MCF 10A (cell line): Measurements from ENCODE around the gene ZMIZ1. TPM values are rescaled to one million over a fixed set of nuclear protein-coding genes. Genes with fewer than 3 reads are reported as not detected.

Experiments used
- BruUV-seq: library from RNA; stranded (reverse); fragments of 400-500 nt; replicated peaks from 2 replicates; lab custom pipeline; 2021; lab: Mats Ljungman, UMichigan
- CTCF ChIA-PET: fragments of 300-600 bp; sonication (Branson Sonifier 250); formaldehyde crosslinking; extraction: SDS; loops from one replicate; lab custom pipeline; 2021; ENCODE audit warnings: antibody characterized with exemption, inconsistent platforms; lab: Yijun Ruan, JAX
- POLR2A ChIA-PET: fragments of 300-600, 350-650 bp; sonication (Branson Sonifier 250); formaldehyde crosslinking; extraction: SDS; loops from one replicate; lab custom pipeline; 2020; ENCODE audit warnings: antibody characterized with exemption, inconsistent platforms; lab: Yijun Ruan, JAX
- DNase-seq: peaks from one replicate; pipeline ENCODE4 v3.0.0-alpha.2; 2018; ENCODE audit not compliant: unreplicated experiment
- H3K27ac Mint-ChIP-seq: one replicate; pipeline ENCODE4 v1.8.0; 2022; ENCODE audit warnings: mild to moderate bottlenecking, low read depth, mixed read lengths; ENCODE audit not compliant: unreplicated experiment
- H3K27me3 Mint-ChIP-seq: one replicate; pipeline ENCODE4 v1.8.0; 2022; ENCODE audit warnings: mixed read lengths; ENCODE audit not compliant: insufficient read depth, unreplicated experiment
- H3K36me3 Mint-ChIP-seq: one replicate; pipeline ENCODE4 v1.8.0; 2022; ENCODE audit warnings: mild to moderate bottlenecking, moderate library complexity, mixed read lengths; ENCODE audit not compliant: insufficient read depth, unreplicated experiment
- H3K4me1 Mint-ChIP-seq: one replicate; pipeline ENCODE4 v1.8.0; 2022; ENCODE audit warnings: mixed read lengths; ENCODE audit not compliant: insufficient read depth, unreplicated experiment
- H3K4me3 Mint-ChIP-seq: one replicate; pipeline ENCODE4 v1.8.0; 2022; ENCODE audit warnings: mild to moderate bottlenecking, moderate library complexity, mixed read lengths; ENCODE audit not compliant: unreplicated experiment
- H3K9me3 Mint-ChIP-seq: one replicate; pipeline ENCODE4 v1.8.0; 2022; ENCODE audit warnings: mixed read lengths; ENCODE audit not compliant: unreplicated experiment
- intact Hi-C: fragments of 100-400 bp; cut with micrococcal nuclease; formaldehyde crosslinking; loops from 2 replicates; pipeline ENCODE4 v1.14.1; 2022
- total RNA-seq: library from RNA; stranded (reverse); gene quantifications from 2 replicates; pipeline ENCODE4 v1.2.3, GENCODE V29; 2022
- TF ChIP-seq, protein P1 (sequence below): fragments of 200-600 bp; IDR thresholded peaks from one replicate; pipeline ENCODE4 v1.8.0; 2022; ENCODE audit warnings: antibody characterized with exemption, mild to moderate bottlenecking; ENCODE audit not compliant: unreplicated experiment

The ZMIZ1 gene
- total RNA-seq, 1 experiment from 2014 or later, result 15.5 TPM

DNA sequence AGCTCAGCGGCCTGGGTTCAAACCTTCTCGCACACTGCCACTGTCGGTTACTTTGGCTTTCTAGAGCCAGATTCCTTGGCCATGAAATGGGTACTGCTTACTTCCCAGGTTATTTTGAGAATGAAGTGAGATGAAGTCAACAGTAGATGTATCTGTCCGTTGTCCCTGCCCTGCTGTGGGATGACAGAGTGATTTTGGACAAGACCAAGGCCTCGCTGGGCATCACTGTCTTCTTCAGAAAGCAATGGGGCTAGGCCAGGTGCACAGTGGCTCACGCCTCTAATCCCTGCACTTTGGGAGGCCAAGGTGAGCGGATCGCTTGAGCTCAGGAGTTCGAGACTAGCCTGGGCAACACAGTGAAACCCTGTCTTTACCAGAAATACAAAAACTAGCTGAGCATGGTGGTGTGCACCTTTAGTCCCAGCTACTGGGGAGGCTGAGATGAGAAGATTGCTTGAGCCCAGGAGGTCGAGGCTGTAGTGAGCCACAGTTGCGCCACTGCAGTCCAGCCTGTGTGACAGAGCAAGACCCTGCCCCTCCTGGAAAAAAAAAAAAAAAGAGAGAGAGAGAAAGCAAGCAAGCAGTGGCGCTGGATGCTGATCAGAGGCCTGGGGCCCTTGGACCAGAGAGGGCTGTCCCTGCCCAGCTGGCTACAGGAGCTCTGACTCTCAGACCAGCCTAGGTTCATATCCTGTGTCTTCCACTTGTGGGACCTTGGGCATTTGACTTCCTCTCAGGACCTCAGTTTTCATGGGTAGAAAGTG lies 25.8 kb downstream of the ZMIZ1 start:
- peaks cover 6% of the 10 kb centered on the region for H3K36me3 Mint-ChIP-seq
- no peaks in the 10 kb centered on the region for H3K27me3 Mint-ChIP-seq
- no TSS peak for BruUV-seq
- ChIA-PET CTCF (interaction anchor here (0.7 to 1.1 kb wide), 2 partner anchors 10 to 1033 kb away, joined by 4 read pairs; no protein-coding TSS in a partner anchor), POLR2A (interaction anchor here (0.7 to 1.8 kb wide), 5 partner anchors 10 to 1051 kb away, joined by 3 to 6 read pairs (median 4); no protein-coding TSS in a partner anchor)
- no peaks in the 10 kb centered on the region for H3K9me3 Mint-ChIP-seq
- DNase-seq, result no peak
- TF ChIP-seq, protein P1, sequence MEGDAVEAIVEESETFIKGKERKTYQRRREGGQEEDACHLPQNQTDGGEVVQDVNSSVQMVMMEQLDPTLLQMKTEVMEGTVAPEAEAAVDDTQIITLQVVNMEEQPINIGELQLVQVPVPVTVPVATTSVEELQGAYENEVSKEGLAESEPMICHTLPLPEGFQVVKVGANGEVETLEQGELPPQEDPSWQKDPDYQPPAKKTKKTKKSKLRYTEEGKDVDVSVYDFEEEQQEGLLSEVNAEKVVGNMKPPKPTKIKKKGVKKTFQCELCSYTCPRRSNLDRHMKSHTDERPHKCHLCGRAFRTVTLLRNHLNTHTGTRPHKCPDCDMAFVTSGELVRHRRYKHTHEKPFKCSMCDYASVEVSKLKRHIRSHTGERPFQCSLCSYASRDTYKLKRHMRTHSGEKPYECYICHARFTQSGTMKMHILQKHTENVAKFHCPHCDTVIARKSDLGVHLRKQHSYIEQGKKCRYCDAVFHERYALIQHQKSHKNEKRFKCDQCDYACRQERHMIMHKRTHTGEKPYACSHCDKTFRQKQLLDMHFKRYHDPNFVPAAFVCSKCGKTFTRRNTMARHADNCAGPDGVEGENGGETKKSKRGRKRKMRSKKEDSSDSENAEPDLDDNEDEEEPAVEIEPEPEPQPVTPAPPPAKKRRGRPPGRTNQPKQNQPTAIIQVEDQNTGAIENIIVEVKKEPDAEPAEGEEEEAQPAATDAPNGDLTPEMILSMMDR, result no peak
- intact Hi-C loops, result no loop called here
- H3K4me3 Mint-ChIP-seq, result no peak overlapping the region
- peaks cover 11% of the 10 kb centered on the region for H3K4me1 Mint-ChIP-seq
- no peak overlapping the region for H3K27ac Mint-ChIP-seq

DNA sequence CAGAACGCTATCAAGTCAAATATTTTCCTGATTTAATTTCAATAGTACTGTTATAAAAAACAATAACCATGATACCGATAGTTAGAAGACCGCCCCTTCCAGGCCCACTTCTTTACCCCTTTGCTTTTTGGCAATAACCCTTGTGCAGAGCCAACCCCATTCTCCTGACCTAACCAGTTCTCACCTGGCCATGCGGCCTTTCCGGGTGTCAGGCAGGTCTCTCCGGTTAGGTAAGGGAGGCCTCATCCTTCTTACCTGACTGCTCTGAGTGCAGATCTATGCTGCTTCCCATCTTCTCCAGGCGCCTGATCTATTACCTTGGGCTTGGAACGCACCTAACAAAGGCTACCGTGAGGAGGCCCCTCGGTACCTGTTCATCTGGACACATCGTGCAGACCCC lies 26.6 kb downstream of the ZMIZ1 start:
- Mint-ChIP-seq H3K9me3 (no peaks in the 10 kb centered on the region), H3K4me1 (peaks cover 16% of the 10 kb centered on the region), H3K4me3 (no peak overlapping the region), H3K36me3 (no peaks in the 10 kb centered on the region), H3K27ac (no peak overlapping the region), H3K27me3 (no peaks in the 10 kb centered on the region)
- BruUV-seq, result no TSS peak
- CTCF ChIA-PET, result interaction anchor here (0.8 kb wide), 1 partner anchor 11 kb away, joined by 3 read pairs; no protein-coding TSS in a partner anchor
- POLR2A ChIA-PET, result no interaction called here
- intact Hi-C loops, result no loop called here
- DNase-seq, result no peak
- TF ChIP-seq, protein P1, result no peak

DNA sequence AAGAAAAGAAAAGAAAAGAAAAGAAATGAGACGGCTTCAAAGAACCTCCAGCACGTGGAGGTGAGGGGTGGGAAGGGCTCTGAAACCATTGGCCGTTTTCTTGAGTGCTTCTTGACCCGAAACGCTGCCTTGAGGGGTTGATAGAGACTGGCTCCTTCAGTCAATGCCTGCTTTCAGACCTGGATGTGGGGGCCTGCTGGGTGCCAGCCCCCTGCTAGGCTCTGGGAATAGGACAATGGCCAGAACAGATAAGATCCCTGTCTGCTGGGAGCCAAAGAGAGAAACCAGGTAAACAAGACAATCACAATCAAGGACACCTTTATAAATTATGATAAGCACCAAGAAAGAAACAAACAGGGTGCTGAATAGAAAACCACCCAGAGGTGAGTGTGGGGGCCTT lies 27.7 kb downstream of the ZMIZ1 start:
- Mint-ChIP-seq H3K4me1 (peaks cover 23% of the 10 kb centered on the region), H3K27ac (no peak overlapping the region), H3K27me3 (no peaks in the 10 kb centered on the region), H3K9me3 (no peaks in the 10 kb centered on the region), H3K36me3 (no peaks in the 10 kb centered on the region), H3K4me3 (no peak overlapping the region)
- POLR2A ChIA-PET, result no interaction called here
- intact Hi-C loops, result no loop called here
- CTCF ChIA-PET, result interaction anchor here (0.6 to 0.9 kb wide), 2 partner anchors 10 to 56 kb away, joined by 3 to 4 read pairs; no protein-coding TSS in a partner anchor
- no peak for DNase-seq
- BruUV-seq, result no TSS peak
- TF ChIP-seq, protein P1, result no peak

DNA sequence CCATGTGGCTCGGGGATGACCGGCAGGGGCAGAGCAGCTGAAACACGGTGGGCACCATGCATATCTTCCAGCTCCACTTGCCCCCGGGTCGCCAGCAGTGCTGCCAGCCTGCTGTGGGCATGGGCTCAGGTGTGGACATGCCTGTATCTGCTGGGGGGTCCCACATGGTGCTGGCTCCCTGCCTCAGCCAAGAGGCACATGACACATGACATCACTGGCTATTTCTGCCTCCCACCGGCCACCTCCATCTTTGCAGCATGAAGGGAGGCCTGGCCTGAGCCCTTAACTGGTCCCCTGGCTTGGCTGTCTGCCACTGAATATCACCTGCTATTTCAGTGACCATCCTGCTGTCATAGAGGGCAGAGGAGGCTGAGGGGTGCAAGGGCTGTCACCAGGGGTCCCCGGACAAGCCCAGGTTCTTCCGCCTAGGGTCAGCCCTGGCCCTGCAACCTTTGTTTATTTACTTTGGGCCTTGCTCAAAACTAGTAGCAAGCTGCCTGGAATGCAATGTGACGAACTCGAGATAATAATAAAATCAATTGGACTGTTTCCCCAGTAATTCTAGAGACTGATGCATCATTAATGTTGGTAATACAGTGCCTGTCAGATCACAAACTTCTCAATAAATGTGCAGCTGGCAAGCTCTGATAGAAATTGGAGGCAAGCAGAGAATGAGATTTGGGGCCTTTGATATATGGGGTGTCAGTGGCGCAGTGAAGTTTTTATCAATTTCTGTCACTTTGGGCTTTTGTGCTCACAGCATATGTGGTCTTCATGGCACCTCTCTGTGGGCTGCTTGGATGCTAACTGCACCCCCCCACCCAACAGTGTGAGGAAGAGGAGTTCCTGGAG lies 28.5 kb downstream of the ZMIZ1 start:
- H3K36me3 Mint-ChIP-seq, result no peaks in the 10 kb centered on the region
- H3K27ac Mint-ChIP-seq, result peak overlapping the region; percentile 84
- ChIA-PET CTCF (interaction anchor here (0.6 kb wide), 1 partner anchor 22 kb away, joined by 3 read pairs; no protein-coding TSS in a partner anchor), POLR2A (interaction anchor here (1.0 kb wide), 1 partner anchor 12 kb away, joined by 3 read pairs; no protein-coding TSS in a partner anchor)
- no TSS peak for BruUV-seq
- TF ChIP-seq, protein P1, result no peak
- H3K9me3 Mint-ChIP-seq, result no peaks in the 10 kb centered on the region
- H3K27me3 Mint-ChIP-seq, result no peaks in the 10 kb centered on the region
- intact Hi-C loops, result no loop called here
- DNase-seq, result no peak
- peaks cover 27% of the 10 kb centered on the region for H3K4me1 Mint-ChIP-seq
- no peak overlapping the region for H3K4me3 Mint-ChIP-seq
